ENCODE measurements around the gene CLPX.

Gene CLPX

GRCh38 chr15:65099336-65099735, 85.8 kb downstream of the CLPX start:
- DNase-seq (ENCODE audit: low read depth): no peak
- H3K4me3 ChIP-seq (ENCODE audit: control insufficient read depth, low read depth, low read length): no peak overlapping the region
- TF ChIP-seq CTCF (IDR thresholded peaks at IDR 0.05; ENCODE audit: control insufficient read depth, insufficient read depth, low read depth, low read length, missing control alignments): no peak

Data from AG09309 (cell line).